Neuronal stem cell (in vitro differentiated cells): ENCODE measurements around the gene NFKBIE.

ENCODE experiments used
- DNase-seq: peaks from one replicate; pipeline ENCODE4 v3.0.0-alpha.2; 2013; ENCODE audit warnings: low spot score
- H2AFZ ChIP-seq: one replicate; pipeline ENCODE4 v1.6.1; 2013; ENCODE audit warnings: mild to moderate bottlenecking, low read length, inconsistent platforms
- H2AK5ac ChIP-seq: 2 replicates; pipeline ENCODE4 v1.6.1; 2013; ENCODE audit warnings: low read depth, mild to moderate bottlenecking, inconsistent platforms, low read length, moderate library complexity, mixed read lengths
- H2BK120ac ChIP-seq: 2 replicates; pipeline ENCODE4 v1.6.1; 2013; ENCODE audit warnings: low read depth, mild to moderate bottlenecking, inconsistent platforms, low read length, moderate library complexity, mixed read lengths
- H2BK12ac ChIP-seq: one replicate; pipeline ENCODE4 v1.6.1; 2013; ENCODE audit warnings: low read length, inconsistent platforms
- H2BK15ac ChIP-seq: 2 replicates; pipeline ENCODE4 v1.6.1; 2013; ENCODE audit warnings: mild to moderate bottlenecking, low read length, inconsistent platforms, mixed read lengths
- H2BK5ac ChIP-seq: one replicate; pipeline ENCODE4 v1.6.1; 2013; ENCODE audit warnings: inconsistent platforms, mild to moderate bottlenecking, low read length, moderate library complexity
- H3K14ac ChIP-seq: one replicate; pipeline ENCODE4 v1.6.1; 2013; ENCODE audit warnings: low read length, inconsistent platforms
- H3K18ac ChIP-seq: 2 replicates; pipeline ENCODE4 v1.6.1; 2013; ENCODE audit warnings: low read length, inconsistent platforms
- H3K23ac ChIP-seq: 2 replicates; pipeline ENCODE4 v1.6.1; 2013; ENCODE audit warnings: low read depth, mild to moderate bottlenecking, mixed read lengths, low read length, inconsistent platforms; ENCODE audit not compliant: poor library complexity
- H3K27ac ChIP-seq: replicated peaks from 3 replicates; pipeline ENCODE4 v1.5.1; 2013; ENCODE audit warnings: low read length, inconsistent platforms
- H3K27me3 ChIP-seq, 3 experiments: 2 replicates each; pipeline ENCODE4 v1.6.1; 2013; ENCODE audit warnings: low read length in 3 of 3, mild to moderate bottlenecking in 2 of 3, inconsistent platforms in 1 of 3, low read depth in 1 of 3, mixed read lengths in 1 of 3, moderate library complexity in 1 of 3; ENCODE audit not compliant: control insufficient read depth in 3 of 3, insufficient read depth in 3 of 3
- H3K36me3 ChIP-seq, 2 donors: replicated peaks in 1 of 2; 2 replicates each; pipeline ENCODE4 v1.6.1; 2013; ENCODE audit warnings: low read length in 2 of 2; ENCODE audit not compliant: control insufficient read depth in 2 of 2, insufficient read depth in 2 of 2
- H3K4ac ChIP-seq: 2 replicates; pipeline ENCODE4 v1.6.1; 2013; ENCODE audit warnings: inconsistent platforms, mild to moderate bottlenecking, low read length, moderate library complexity
- H3K4me1 ChIP-seq, 2 donors: 1 replicate in 1 of 2; 2 replicates in 1 of 2; pipeline ENCODE4 v1.6.1; 2013; ENCODE audit warnings: low read length in 2 of 2, low read depth in 1 of 2; ENCODE audit not compliant: control insufficient read depth in 2 of 2, insufficient read depth in 1 of 2
- H3K4me2 ChIP-seq: one replicate; pipeline ENCODE4 v1.6.1; 2013; ENCODE audit warnings: mild to moderate bottlenecking, low read length, inconsistent platforms; ENCODE audit not compliant: insufficient read depth, poor library complexity, severe bottlenecking
- H3K4me3 ChIP-seq, 2 donors: 2 replicates each; pipeline ENCODE4 v1.5.1; 2013; ENCODE audit warnings: low read length in 2 of 2, mild to moderate bottlenecking in 2 of 2, inconsistent platforms in 1 of 2, moderate library complexity in 1 of 2
- H3K79me1 ChIP-seq: one replicate; pipeline ENCODE4 v1.6.1; 2013; ENCODE audit warnings: low read depth, mild to moderate bottlenecking, inconsistent platforms, low read length, moderate library complexity
- H3K9ac ChIP-seq: one replicate; pipeline ENCODE4 v1.6.1; 2013; ENCODE audit warnings: mild to moderate bottlenecking, low read depth, low read length, inconsistent platforms; ENCODE audit not compliant: poor library complexity
- H3K9me3 ChIP-seq, 2 donors: replicated peaks in 1 of 2; 2 replicates each; pipeline versions ENCODE3 to v1.6.1; 2013; ENCODE audit warnings: low read length in 2 of 2, mild to moderate bottlenecking in 2 of 2, inconsistent platforms in 1 of 2, low read depth in 1 of 2, mixed read lengths in 1 of 2, moderate library complexity in 1 of 2; ENCODE audit not compliant: control insufficient read depth in 2 of 2, insufficient read depth in 1 of 2
- H4K8ac ChIP-seq: one replicate; pipeline ENCODE4 v1.6.1; 2013; ENCODE audit warnings: low read depth, mild to moderate bottlenecking, inconsistent platforms, low read length, moderate library complexity
- H4K91ac ChIP-seq: one replicate; pipeline ENCODE4 v1.6.1; 2013; ENCODE audit warnings: low read length, low read depth, mild to moderate bottlenecking, inconsistent platforms; ENCODE audit not compliant: poor library complexity
- WGBS, 2 donors: extraction: QIAGEN DNeasy Blood & Tissue Kit; methylation state at CpG; one replicate each; pipeline ENCODE4 v1.1.7; 2013; ENCODE audit warnings: missing lambda C conversion rate in 2 of 2, mixed read lengths in 1 of 2; ENCODE audit not compliant: insufficient read length in 2 of 2, insufficient replicate concordance in 1 of 2; ENCODE audit errors: extremely low coverage in 2 of 2; 5-methylcytosine and 5-hydroxymethylcytosine counted together

The NFKBIE gene

DNA sequence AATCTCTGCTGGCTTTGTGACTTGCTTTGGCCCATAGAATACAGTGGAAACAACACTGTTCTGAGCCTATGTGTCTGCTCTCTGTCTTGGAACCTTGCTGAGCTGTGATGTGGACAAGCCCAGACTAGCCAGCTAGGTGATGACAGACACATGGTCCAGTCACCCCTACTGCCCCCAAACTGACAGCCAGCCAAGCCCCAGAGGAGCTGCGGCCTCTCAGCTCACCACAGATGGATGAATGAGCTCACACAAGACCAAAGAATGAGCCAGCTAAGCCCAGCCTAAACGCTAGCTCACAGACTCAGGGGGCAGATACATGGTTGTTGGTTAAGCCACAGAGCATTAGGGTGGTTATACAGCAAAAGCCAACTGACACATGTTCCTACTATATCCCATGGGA is 43.7 kb upstream of the NFKBIE start:
- WGBS, 2 donors: no CpG with 5 or more reads among the region's 2 CpGs
- Histone ChIP-seq H2BK5ac (peak overlapping the region; percentile 58), H3K23ac (no peak overlapping the region), H4K91ac (no peak overlapping the region), H2AFZ (no peak overlapping the region), H3K18ac (no peak overlapping the region), H3K4ac (no peak overlapping the region), H3K4me2 (no peak overlapping the region), H3K27ac (no peak overlapping the region), H4K8ac (no peak overlapping the region), H3K4me1 (peaks cover 4 to 8% of the 10 kb centered on the region in 2 donors), H3K9me3 (no peaks in the 10 kb centered on the region), H3K79me1 (peaks cover 6% of the 10 kb centered on the region), H3K27me3 (no peaks in the 10 kb centered on the region), H3K4me3 (no peak overlapping the region), H3K9ac (no peak overlapping the region), H2AK5ac (no peak overlapping the region), H2BK120ac (no peak overlapping the region), H2BK15ac (no peak overlapping the region), H3K14ac (no peak overlapping the region), H2BK12ac (no peak overlapping the region), H3K36me3 (peaks cover 63 to 80% of the 10 kb centered on the region in 2 donors)
- DNase-seq: no peak

- WGBS, 2 donors: no CpG with 5 or more reads among the region's 10 CpGs
- Histone ChIP-seq H2BK5ac (peak overlapping the region; percentile 44), H3K4me2 (no peak overlapping the region), H3K23ac (no peak overlapping the region), H3K9ac (no peak overlapping the region), H4K8ac (no peak overlapping the region), H3K14ac (no peak overlapping the region), H2AK5ac (no peak overlapping the region), H3K4me1 (peaks cover 3 to 5% of the 10 kb centered on the region in 2 donors), H4K91ac (no peak overlapping the region), H3K4me3 (no peak overlapping the region), H3K36me3 (peaks cover 81 to 98% of the 10 kb centered on the region in 2 donors), H3K18ac (no peak overlapping the region), H3K4ac (no peak overlapping the region), H2BK12ac (no peak overlapping the region), H2AFZ (no peak overlapping the region), H2BK15ac (no peak overlapping the region), H2BK120ac (no peak overlapping the region), H3K27ac (no peak overlapping the region), H3K79me1 (peaks cover 5% of the 10 kb centered on the region), H3K9me3 (no peaks in the 10 kb centered on the region), H3K27me3 (no peaks in the 10 kb centered on the region)
- no peak for DNase-seq
Observed at GRCh38 chr6:44307217-44307616, 41.9 kb upstream of the NFKBIE start.

GRCh38 chr6:44306710-44307109 is 41.4 kb upstream of the NFKBIE start:
- H3K4me3 ChIP-seq: no peak overlapping the region
- no peak overlapping the region for H2BK120ac ChIP-seq
- H3K23ac ChIP-seq: no peak overlapping the region
- no peak overlapping the region for H3K4me2 ChIP-seq
- H4K8ac ChIP-seq: no peak overlapping the region
- H3K36me3 ChIP-seq: peaks cover 84 to 99% of the 10 kb centered on the region in 2 donors
- peaks cover 6% of the 10 kb centered on the region for H3K79me1 ChIP-seq
- no peaks in the 10 kb centered on the region for H3K9me3 ChIP-seq
- peak overlapping the region; percentile 44 for H2BK5ac ChIP-seq
- H2BK15ac ChIP-seq: no peak overlapping the region
- H3K4ac ChIP-seq: no peak overlapping the region
- no peak overlapping the region for H4K91ac ChIP-seq
- H2AK5ac ChIP-seq: no peak overlapping the region
- no peaks in the 10 kb centered on the region for H3K27me3 ChIP-seq
- no peak overlapping the region for H3K9ac ChIP-seq
- H3K18ac ChIP-seq: no peak overlapping the region
- no peak for DNase-seq
- no peak overlapping the region for H3K27ac ChIP-seq
- peaks cover 0 to 3% of the 10 kb centered on the region in 2 donors for H3K4me1 ChIP-seq
- no CpG with 5 or more reads among the region's 8 CpGs for WGBS, 2 donors
- H2AFZ ChIP-seq: no peak overlapping the region
- no peak overlapping the region for H3K14ac ChIP-seq
- no peak overlapping the region for H2BK12ac ChIP-seq

DNA sequence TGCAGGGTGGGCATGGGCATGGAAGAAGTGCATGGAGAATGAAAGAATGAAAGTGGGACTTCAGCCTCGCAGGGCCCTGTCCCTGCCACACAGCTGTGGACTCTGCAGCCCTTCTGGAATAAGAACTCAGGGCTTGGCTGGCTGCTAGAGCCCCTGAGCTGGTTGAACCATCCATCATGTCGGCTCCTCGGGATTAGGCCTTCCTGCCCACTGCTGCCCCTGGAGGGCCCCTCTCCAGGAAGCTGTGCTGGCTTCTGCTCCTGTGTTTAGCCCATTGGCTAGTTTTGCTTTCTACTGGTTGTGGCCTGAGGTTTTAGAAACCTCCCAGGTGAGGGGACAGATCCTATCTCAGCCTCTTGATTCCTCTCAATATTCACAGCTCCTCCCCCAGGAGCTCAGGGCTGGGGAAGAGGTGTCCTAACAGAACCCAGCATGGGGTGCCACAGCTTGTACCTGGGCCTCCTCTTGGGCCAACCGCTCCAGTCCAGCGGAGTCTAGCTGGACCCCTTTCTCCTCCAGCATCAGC is 39.9 kb upstream of the NFKBIE start:
- Histone ChIP-seq H3K9ac (peak overlapping the region; percentile 10), H3K4me1 (peaks cover 0 to 3% of the 10 kb centered on the region in 2 donors), H2BK5ac (peak overlapping the region; percentile 91), H3K27me3 (no peaks in the 10 kb centered on the region), H3K18ac (no peak overlapping the region), H3K36me3 (peaks cover 82 to 99% of the 10 kb centered on the region in 2 donors), H3K4ac (no peak overlapping the region), H3K27ac (no peak overlapping the region), H4K8ac (peak overlapping the region; percentile 48), H3K79me1 (peaks cover 8% of the 10 kb centered on the region), H3K4me2 (no peak overlapping the region), H3K4me3 (no peak overlapping the region), H2BK15ac (no peak overlapping the region), H2AFZ (no peak overlapping the region), H3K23ac (no peak overlapping the region), H4K91ac (no peak overlapping the region), H3K9me3 (no peaks in the 10 kb centered on the region), H2BK12ac (no peak overlapping the region), H3K14ac (no peak overlapping the region), H2BK120ac (no peak overlapping the region), H2AK5ac (peak overlapping the region; percentile 13)
- no CpG with 5 or more reads among the region's 5 CpGs for WGBS, 2 donors
- no peak for DNase-seq
